ENCODE data around the gene HMGB2. TPM values are rescaled to one million over a fixed set of nuclear protein-coding genes. Genes with fewer than 3 reads are reported as not detected.

The HMGB2 gene
- total and polyA plus RNA-seq, 2 experiments from 2014 or later: 50.9 to 87.0 TPM

DNA sequence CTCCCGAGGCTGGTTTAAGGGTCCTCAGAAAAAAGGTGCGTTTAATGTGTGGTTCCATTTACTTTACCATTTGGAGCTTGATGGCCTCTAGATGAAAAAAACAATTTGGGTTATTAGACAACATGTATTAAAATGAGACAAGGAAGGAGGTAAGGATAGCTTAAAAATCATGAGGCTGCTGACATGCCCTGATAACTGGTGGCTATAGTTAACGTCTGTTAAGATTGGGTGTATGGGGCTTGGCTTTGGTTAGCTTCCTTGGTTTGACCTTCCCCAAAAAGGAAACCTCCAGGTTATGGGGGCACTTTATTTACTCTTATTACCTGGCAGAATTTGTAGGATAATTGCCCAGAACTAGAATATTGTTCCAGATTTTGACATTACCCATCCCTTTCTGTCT lies 51.5 kb downstream of the HMGB2 start:
- Histone ChIP-seq H2AFZ (no peak overlapping the region), H3K4me3 (no peak overlapping the region), H3K9me3 (ENCODE audit: low read depth) (peaks cover 8% of the 10 kb centered on the region), H3K79me2 (peaks cover 7% of the 10 kb centered on the region), H3K27me3 (no peaks in the 10 kb centered on the region), H3K9me2 (replicated peaks; ENCODE audit: insufficient read depth) (no peaks in the 10 kb centered on the region), H3K4me2 (no peak overlapping the region), H3K36me3 (replicated peaks; ENCODE audit: insufficient read depth, low read depth) (no peaks in the 10 kb centered on the region), H3K27ac (no peak overlapping the region), H4K20me1 (ENCODE audit: insufficient read depth, poor library complexity, severe bottlenecking) (no peaks in the 10 kb centered on the region), H3K4me1 (ENCODE audit: insufficient read depth) (no peaks in the 10 kb centered on the region)
- no peak for TF ChIP-seq EZH2 (IDR thresholded peaks at IDR 0.05; ENCODE audit: borderline replicate concordance)
- TF ChIP-seq EZH2phosphoT487 (IDR thresholded peaks at IDR 0.05; ENCODE audit: low read depth, severe bottlenecking, unreplicated experiment): no peak
- TF ChIP-seq, protein P1, sequence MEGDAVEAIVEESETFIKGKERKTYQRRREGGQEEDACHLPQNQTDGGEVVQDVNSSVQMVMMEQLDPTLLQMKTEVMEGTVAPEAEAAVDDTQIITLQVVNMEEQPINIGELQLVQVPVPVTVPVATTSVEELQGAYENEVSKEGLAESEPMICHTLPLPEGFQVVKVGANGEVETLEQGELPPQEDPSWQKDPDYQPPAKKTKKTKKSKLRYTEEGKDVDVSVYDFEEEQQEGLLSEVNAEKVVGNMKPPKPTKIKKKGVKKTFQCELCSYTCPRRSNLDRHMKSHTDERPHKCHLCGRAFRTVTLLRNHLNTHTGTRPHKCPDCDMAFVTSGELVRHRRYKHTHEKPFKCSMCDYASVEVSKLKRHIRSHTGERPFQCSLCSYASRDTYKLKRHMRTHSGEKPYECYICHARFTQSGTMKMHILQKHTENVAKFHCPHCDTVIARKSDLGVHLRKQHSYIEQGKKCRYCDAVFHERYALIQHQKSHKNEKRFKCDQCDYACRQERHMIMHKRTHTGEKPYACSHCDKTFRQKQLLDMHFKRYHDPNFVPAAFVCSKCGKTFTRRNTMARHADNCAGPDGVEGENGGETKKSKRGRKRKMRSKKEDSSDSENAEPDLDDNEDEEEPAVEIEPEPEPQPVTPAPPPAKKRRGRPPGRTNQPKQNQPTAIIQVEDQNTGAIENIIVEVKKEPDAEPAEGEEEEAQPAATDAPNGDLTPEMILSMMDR (IDR thresholded peaks at IDR 0.05; ENCODE audit: poor library complexity): no peak
- no peak for DNase-seq (ENCODE audit: low spot score)
- WGBS (ENCODE audit: low lambda C conversion rate, missing lambda C conversion rate): 94% methylated on average over 3 of the region's 3 CpGs

DNA sequence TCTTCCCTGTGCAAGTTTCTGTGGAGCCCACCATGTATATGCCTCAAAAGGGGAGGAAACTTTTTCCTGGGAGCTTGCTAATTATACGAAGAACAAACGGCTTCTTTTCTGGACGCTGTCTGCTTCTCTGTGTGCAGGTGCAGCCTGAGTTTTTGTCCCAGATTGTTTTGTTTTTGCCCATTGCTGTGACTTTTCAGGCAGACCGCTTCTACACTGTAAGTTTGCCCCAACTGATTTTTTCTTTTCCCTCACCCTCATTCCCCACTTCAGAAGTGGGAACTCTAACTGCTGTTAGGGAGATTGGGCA lies 51.9 kb downstream of the HMGB2 start:
- H3K4me3 ChIP-seq: no peak overlapping the region
- H3K4me1 ChIP-seq (ENCODE audit: insufficient read depth): no peaks in the 10 kb centered on the region
- H3K36me3 ChIP-seq (replicated peaks; ENCODE audit: insufficient read depth, low read depth): no peaks in the 10 kb centered on the region
- H3K9me3 ChIP-seq (ENCODE audit: low read depth): peaks cover 8% of the 10 kb centered on the region
- WGBS (ENCODE audit: low lambda C conversion rate, missing lambda C conversion rate): 84% methylated on average over 4 of the region's 4 CpGs
- TF ChIP-seq EZH2phosphoT487 (IDR thresholded peaks at IDR 0.05; ENCODE audit: low read depth, severe bottlenecking, unreplicated experiment) (no peak), EZH2 (IDR thresholded peaks at IDR 0.05; ENCODE audit: borderline replicate concordance) (no peak)
- TF ChIP-seq, protein P1 (IDR thresholded peaks at IDR 0.05; ENCODE audit: poor library complexity): no peak
- no peak for DNase-seq (ENCODE audit: low spot score)
- peak overlapping the region; percentile 62 for H3K4me2 ChIP-seq
- no peaks in the 10 kb centered on the region for H4K20me1 ChIP-seq (ENCODE audit: insufficient read depth, poor library complexity, severe bottlenecking)
- no peak overlapping the region for H2AFZ ChIP-seq
- no peak overlapping the region for H3K27ac ChIP-seq
- peaks cover 7% of the 10 kb centered on the region for H3K79me2 ChIP-seq
- no peaks in the 10 kb centered on the region for H3K9me2 ChIP-seq (replicated peaks; ENCODE audit: insufficient read depth)
- no peaks in the 10 kb centered on the region for H3K27me3 ChIP-seq

DNA sequence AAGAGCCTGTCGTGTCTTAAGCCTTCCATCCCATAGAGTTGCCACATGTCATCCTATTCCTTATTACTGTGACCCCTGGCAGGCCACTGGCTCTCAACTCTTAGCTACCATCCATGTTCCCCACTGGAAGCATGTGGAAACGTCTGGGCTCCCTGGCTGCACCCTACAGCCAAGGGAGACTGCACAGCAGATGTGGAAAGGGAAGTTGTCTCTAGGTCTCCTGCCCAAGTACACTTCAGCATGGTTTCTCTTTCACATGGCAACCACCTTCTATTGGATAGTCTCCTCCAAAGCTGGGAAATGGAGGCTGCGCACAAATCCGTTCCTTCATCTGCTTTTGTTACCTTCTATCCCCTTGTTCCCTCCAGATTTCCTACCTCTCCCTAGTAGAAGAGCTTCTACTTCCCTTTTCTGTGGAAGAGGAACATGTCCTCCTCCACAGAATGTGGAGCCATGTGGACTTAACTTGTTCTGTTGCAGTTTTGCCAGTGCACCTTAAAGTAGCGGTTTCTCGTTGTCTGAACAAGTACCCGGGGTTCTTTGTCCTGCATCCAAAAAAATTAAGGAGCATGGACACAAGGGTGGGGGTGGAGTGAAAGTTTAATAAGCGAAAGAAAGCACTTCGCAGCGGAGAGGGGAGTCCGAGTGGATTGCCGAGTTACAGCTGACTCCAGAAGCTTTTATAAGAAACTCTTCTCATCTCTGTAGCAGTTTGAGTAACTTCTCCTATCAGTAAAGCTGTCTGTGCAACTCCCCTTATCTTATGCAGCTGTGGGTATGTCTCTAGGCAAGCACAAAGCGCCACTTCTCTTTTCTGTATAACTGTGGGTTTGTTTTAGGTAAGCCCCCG lies 52.5 kb downstream of the HMGB2 start:
- Histone ChIP-seq H3K27me3 (no peaks in the 10 kb centered on the region), H4K20me1 (ENCODE audit: insufficient read depth, poor library complexity, severe bottlenecking) (no peaks in the 10 kb centered on the region), H3K9me3 (ENCODE audit: low read depth) (peaks cover 8% of the 10 kb centered on the region), H3K4me3 (no peak overlapping the region), H3K36me3 (replicated peaks; ENCODE audit: insufficient read depth, low read depth) (no peaks in the 10 kb centered on the region), H3K79me2 (peaks cover 2% of the 10 kb centered on the region), H3K4me2 (peak overlapping the region; percentile 62), H3K9me2 (replicated peaks; ENCODE audit: insufficient read depth) (no peaks in the 10 kb centered on the region), H2AFZ (no peak overlapping the region), H3K4me1 (ENCODE audit: insufficient read depth) (no peaks in the 10 kb centered on the region), H3K27ac (no peak overlapping the region)
- DNase-seq (ENCODE audit: low spot score): no peak
- TF ChIP-seq EZH2 (IDR thresholded peaks at IDR 0.05; ENCODE audit: borderline replicate concordance) (no peak), EZH2phosphoT487 (IDR thresholded peaks at IDR 0.05; ENCODE audit: low read depth, severe bottlenecking, unreplicated experiment) (no peak)
- TF ChIP-seq, protein P1 (IDR thresholded peaks at IDR 0.05; ENCODE audit: poor library complexity): no peak
- WGBS (ENCODE audit: low lambda C conversion rate, missing lambda C conversion rate): 83% methylated on average over 14 of the region's 14 CpGs

Other genes with a start within 250 kb of the HMGB2 start
- 44.6 and 49.5 TPM in 2 replicates for gene GALNT7, start 165.5 kb downstream of the HMGB2 start, total RNA-seq
- 23.1 and 23.7 TPM in 2 replicates for gene GALNT7, start 165.5 kb downstream of the HMGB2 start, polyA plus RNA-seq
- gene SAP30, start 36.6 kb upstream of the HMGB2 start, total RNA-seq: 16.5 and 17.5 TPM in 2 replicates
- 26.4 and 28.2 TPM in 2 replicates for gene SAP30, start 36.6 kb upstream of the HMGB2 start, polyA plus RNA-seq
- 2.1 and 3.5 TPM in 2 replicates for gene SCRG1, start 64.8 kb upstream of the HMGB2 start, total RNA-seq
- gene SCRG1, start 64.8 kb upstream of the HMGB2 start, polyA plus RNA-seq: 5.1 and 6.1 TPM in 2 replicates
- 67.9 and 69.7 TPM in 2 replicates for gene HAND2, start 195.9 kb upstream of the HMGB2 start, total RNA-seq
- 141 and 152 TPM in 2 replicates for gene HAND2, start 195.9 kb upstream of the HMGB2 start, polyA plus RNA-seq

All from hepatocyte (in vitro differentiated cells).